IMR-90 (cell line): ENCODE measurements around the gene CCL19. TPM values are rescaled to one million over a fixed set of nuclear protein-coding genes. Genes with fewer than 3 reads are reported as not detected.

Experiments
- ATAC-seq: fragments of 200-7000 bp; cut with Tn5 transposase; 2 replicates; pipeline ENCODE4 v1.9.1; 2020; ENCODE audit warnings: low read depth, mild to moderate bottlenecking, moderate library complexity
- BruUV-seq: library from RNA; stranded (reverse); fragments of 400-500 nt; replicated peaks from 2 replicates; lab custom pipeline; 2021; lab: Mats Ljungman, UMichigan
- CTCF ChIA-PET: fragments of 300-600 bp; formaldehyde crosslinking; extraction: SDS; loops from one replicate; lab custom pipeline; 2021; ENCODE audit warnings: antibody characterized with exemption; lab: Yijun Ruan, JAX
- POLR2A ChIA-PET: fragments of 300-600 bp; sonication (Branson Sonifier 250); formaldehyde crosslinking; loops from one replicate; lab custom pipeline; 2022; ENCODE audit warnings: antibody characterized with exemption; ENCODE audit not compliant: unreplicated experiment; lab: Charles Lee
- DNase-seq: peaks from one replicate; pipeline ENCODE4 v3.0.0; 2013
- H2AFZ ChIP-seq: replicated peaks from 2 replicates; pipeline ENCODE3; 2013; ENCODE audit warnings: low read length, mild to moderate bottlenecking; ENCODE audit not compliant: poor library complexity
- H2AK5ac ChIP-seq: 2 replicates; pipeline ENCODE4 v1.6.1; 2013; ENCODE audit warnings: low read depth, low read length, inconsistent platforms
- H2AK9ac ChIP-seq: replicated peaks from 2 replicates; pipeline ENCODE3; 2013; ENCODE audit warnings: mild to moderate bottlenecking, low read depth, low read length, moderate library complexity; ENCODE audit not compliant: poor library complexity
- H2BK120ac ChIP-seq: 2 replicates; pipeline ENCODE4 v1.6.1; 2013; ENCODE audit warnings: low read depth, low read length, inconsistent platforms
- H2BK15ac ChIP-seq: 3 replicates; pipeline ENCODE4 v1.6.1; 2013; ENCODE audit warnings: low read depth, low read length, inconsistent platforms
- H2BK20ac ChIP-seq: 2 replicates; pipeline ENCODE4 v1.6.1; 2013; ENCODE audit warnings: low read depth, mild to moderate bottlenecking, inconsistent platforms, low read length, moderate library complexity
- H2BK5ac ChIP-seq: 2 replicates; pipeline ENCODE4 v1.6.1; 2013; ENCODE audit warnings: mild to moderate bottlenecking, low read depth, low read length, inconsistent platforms; ENCODE audit not compliant: poor library complexity, severe bottlenecking
- H3K14ac ChIP-seq: replicated peaks from 2 replicates; pipeline ENCODE4 v1.6.1; 2013; ENCODE audit warnings: low read depth, low read length, inconsistent platforms
- H3K18ac ChIP-seq: 2 replicates; pipeline ENCODE4 v1.6.1; 2013; ENCODE audit warnings: low read depth, low read length, control low read depth
- H3K23ac ChIP-seq: 2 replicates; pipeline ENCODE4 v1.6.1; 2013; ENCODE audit warnings: low read depth, low read length, inconsistent platforms
- H3K27ac ChIP-seq: 2 replicates; pipeline ENCODE4 v1.5.1; 2013; ENCODE audit warnings: mild to moderate bottlenecking, control low read depth, low read length; ENCODE audit not compliant: insufficient read depth
- H3K27me3 ChIP-seq: 2 replicates; pipeline ENCODE4 v1.6.1; 2013; ENCODE audit warnings: low read length; ENCODE audit not compliant: control insufficient read depth, insufficient read depth
- H3K36me3 ChIP-seq: 2 replicates; pipeline ENCODE4 v1.6.1; 2013; ENCODE audit warnings: low read length, mixed read lengths; ENCODE audit not compliant: control insufficient read depth, insufficient read depth
- H3K4ac ChIP-seq: 2 replicates; pipeline ENCODE4 v1.6.1; 2013; ENCODE audit warnings: low read depth, low read length, inconsistent platforms
- H3K4me1 ChIP-seq: 2 replicates; pipeline ENCODE4 v1.6.1; 2013; ENCODE audit warnings: low read length, mixed read lengths; ENCODE audit not compliant: control insufficient read depth, insufficient read depth
- H3K4me2 ChIP-seq: 2 replicates; pipeline ENCODE4 v1.6.1; 2013; ENCODE audit warnings: low read depth, mild to moderate bottlenecking, control low read depth, low read length, moderate library complexity
- H3K4me3 ChIP-seq: 2 replicates; pipeline ENCODE4 v1.5.1; 2013; ENCODE audit warnings: low read depth, mild to moderate bottlenecking, control low read depth, low read length, moderate library complexity; ENCODE audit not compliant: insufficient read depth
- H3K56ac ChIP-seq: 2 replicates; pipeline ENCODE4 v1.6.1; 2013; ENCODE audit warnings: low read length, inconsistent platforms; ENCODE audit not compliant: insufficient read depth; ENCODE audit errors: extremely low read depth
- H3K79me1 ChIP-seq, 2 experiments: 2 replicates each; pipeline ENCODE4 v1.6.1; 2013; ENCODE audit warnings: low read length in 2 of 2, inconsistent platforms in 1 of 2, low read depth in 1 of 2
- H3K9ac ChIP-seq: 2 replicates; pipeline ENCODE4 v1.6.1; 2013; ENCODE audit warnings: low read depth, low read length, control low read depth
- H3K9me1 ChIP-seq: 2 replicates; pipeline ENCODE4 v1.6.1; 2013; ENCODE audit warnings: low read length, inconsistent platforms; ENCODE audit not compliant: insufficient read depth
- H3K9me3 ChIP-seq: 2 replicates; pipeline ENCODE4 v1.6.1; 2013; ENCODE audit warnings: low read length; ENCODE audit not compliant: control insufficient read depth, insufficient read depth
- H4K20me1 ChIP-seq: 2 replicates; pipeline ENCODE4 v1.6.1; 2013; ENCODE audit warnings: low read length, inconsistent platforms; ENCODE audit not compliant: insufficient read depth
- H4K5ac ChIP-seq: 2 replicates; pipeline ENCODE4 v1.6.1; 2013; ENCODE audit warnings: mild to moderate bottlenecking, low read depth, low read length, control low read depth
- H4K8ac ChIP-seq, 2 experiments: 2 replicates each; pipeline ENCODE4 v1.6.1; 2013; ENCODE audit warnings: low read depth in 2 of 2, low read length in 2 of 2, control low read depth in 1 of 2, inconsistent platforms in 1 of 2
- H4K91ac ChIP-seq: 2 replicates; pipeline ENCODE4 v1.6.1; 2013; ENCODE audit warnings: low read depth, low read length, inconsistent platforms; ENCODE audit not compliant: insufficient read depth
- BHLHE40 ChIP-seq: fragments of 150-350 bp; IDR thresholded peaks from 2 replicates; pipeline ENCODE4 v1.6.1; 2016; ENCODE audit warnings: mild to moderate bottlenecking, low read depth, low read length
- ELK1 ChIP-seq: fragments of 150-350 bp; IDR thresholded peaks from 2 replicates; pipeline ENCODE4 v1.6.1; 2016; ENCODE audit warnings: low read depth, mild to moderate bottlenecking, low read length, moderate library complexity, borderline replicate concordance
- MAZ ChIP-seq: IDR thresholded peaks from 2 replicates; pipeline ENCODE4 v1.6.1; 2012; ENCODE audit warnings: low read depth, mild to moderate bottlenecking, low read length, improper control_type of control experiment, moderate library complexity, borderline replicate concordance
- MXI1 ChIP-seq: IDR thresholded peaks from 2 replicates; pipeline ENCODE4 v1.6.1; 2012; ENCODE audit warnings: low read depth, mild to moderate bottlenecking, low read length, moderate library complexity, borderline replicate concordance
- NFE2L2 ChIP-seq: fragments of 150-350 bp; IDR thresholded peaks from 2 replicates; pipeline ENCODE4 v1.6.1; 2016; ENCODE audit warnings: low read depth, mild to moderate bottlenecking, low read length
- POLR2A ChIP-seq: IDR thresholded peaks from 2 replicates; pipeline ENCODE4 v1.6.1; 2012; ENCODE audit warnings: mild to moderate bottlenecking, low read depth, low read length
- RAD21 ChIP-seq: IDR thresholded peaks from 2 replicates; pipeline ENCODE4 v1.6.1; 2012; ENCODE audit warnings: low read length, improper control_type of control experiment
- RFX5 ChIP-seq: IDR thresholded peaks from 2 replicates; pipeline ENCODE4 v1.8.0; 2012; ENCODE audit warnings: low read depth, mild to moderate bottlenecking, low read length, moderate library complexity
- USF2 ChIP-seq: fragments of 150-350 bp; IDR thresholded peaks from 2 replicates; pipeline ENCODE4 v1.6.1; 2017; ENCODE audit warnings: mild to moderate bottlenecking, antibody characterized with exemption, low read length, low read depth
- WGBS, 2 experiments: methylation state at CpG; one replicate each; pipeline versions ENCODE4 v1.1.5 to v1.1.7; 2013; ENCODE audit warnings: missing lambda C conversion rate in 2 of 2; ENCODE audit not compliant: insufficient read length in 1 of 2; ENCODE audit errors: extremely low coverage in 2 of 2; 5-methylcytosine and 5-hydroxymethylcytosine counted together
- dilution Hi-C: fragments of 300-500 bp; cut with HindIII; formaldehyde crosslinking; loops from one replicate; pipeline ENCODE4 v1.14.3; 2018; ENCODE audit warnings: low sequenced_read_pairs; ENCODE audit not compliant: unreplicated experiment
- in situ Hi-C: fragments of 300-500 bp; cut with MboI; formaldehyde crosslinking; loops from 3 replicates; pipeline ENCODE4 v1.14.3; 2019; ENCODE audit warnings: low sequenced_read_pairs, inconsistent platforms, mixed read lengths
- intact Hi-C: fragments of 100-400 bp; cut with micrococcal nuclease; formaldehyde crosslinking; loops from 2 replicates; pipeline ENCODE4 v1.10.0; 2022
- polyA plus RNA-seq, 3 experiments: library from polyadenylated mRNA; depleted of rRNA; stranded (reverse); fragments of >200 nt; gene quantifications; 2 replicates each; pipeline ENCODE4 v1.2.3, GENCODE V29; 2012; ENCODE audit warnings: low replicate concordance in 1 of 3
- total RNA-seq: library from RNA; depleted of rRNA; stranded (reverse); fragments of >200 nt; gene quantifications from 2 replicates; pipeline ENCODE4 v1.2.3, GENCODE V29; 2012

Gene CCL19
- total and polyA plus RNA-seq, 2 of the 4 experiments (the other 2 are of a cell fraction): not detected

- ATAC-seq: no peak
- WGBS, 2 experiments: 49% methylated on average over 5 of the region's 7 CpGs; no CpG with 5 or more reads in 1 of the 2 experiments
- no peaks in the 10 kb centered on the region for H4K20me1 ChIP-seq
Observed at GRCh38 chr9:34715639-34716215, 24.7 kb upstream of the CCL19 start.

More at GRCh38 chr9:34715639-34716215, 24.7 kb upstream of the CCL19 start:
- Histone ChIP-seq H2BK5ac (no peak overlapping the region), H3K4me3 (no peak overlapping the region), H2BK15ac (no peak overlapping the region), H3K4me2 (no peak overlapping the region), H2BK20ac (no peak overlapping the region), H3K18ac (no peak overlapping the region), H3K9me1 (peaks cover 2% of the 10 kb centered on the region; the same call in 1 of the 2 replicates), H3K9me3 (no peaks in the 10 kb centered on the region), H2AFZ (no peak overlapping the region), H3K4ac (no peak overlapping the region), H3K27ac (no peak overlapping the region), H3K79me1 (no peaks in the 10 kb centered on the region), H4K8ac (no peak overlapping the region), H3K14ac (no peak overlapping the region), H3K36me3 (no peaks in the 10 kb centered on the region), H3K9ac (no peak overlapping the region), H4K5ac (no peak overlapping the region), H2BK120ac (no peak overlapping the region), H2AK9ac (no peak overlapping the region), H3K56ac (no peak overlapping the region), H3K27me3 (peaks cover 32% of the 10 kb centered on the region), H3K4me1 (no peaks in the 10 kb centered on the region; the same call in 1 of the 2 replicates), H3K23ac (no peak overlapping the region), H2AK5ac (no peak overlapping the region), H4K91ac (no peak overlapping the region)
- dilution Hi-C loops (no loop called here), in situ Hi-C loops (no loop called here), intact Hi-C loops (no loop called here)
- ChIA-PET CTCF (interaction anchor here (0.6 to 2.8 kb wide), 2 partner anchors 14 to 23 kb away, joined by 4 to 14 read pairs; no protein-coding TSS in a partner anchor), POLR2A (no interaction called here)
- no peak for TF ChIP-seq USF2
- no peak for TF ChIP-seq ELK1
- TF ChIP-seq POLR2A: no peak
- no peak for TF ChIP-seq MAZ
- no peak for TF ChIP-seq RFX5
- TF ChIP-seq NFE2L2: no peak
- no peak for TF ChIP-seq BHLHE40
- no peak for TF ChIP-seq MXI1
- no peak for TF ChIP-seq RAD21
- BruUV-seq: no TSS peak
- DNase-seq: no peak
